ENCODE results near the gene NHEJ1. TPM values are rescaled to one million over a fixed set of nuclear protein-coding genes. Genes with fewer than 3 reads are reported as not detected.

NHEJ1 gene
- total and polyA plus RNA-seq, 9 of the 15 experiments (the other 6 are each of a cell fraction or from before 2014, with no cell fraction given): 9.0 to 23.7 (median 13.9) TPM

GRCh38 chr2:219183151-219183772 is 22.6 kb upstream of the NHEJ1 start:
- Histone ChIP-seq H3K79me2 (ENCODE audit: control insufficient read depth, insufficient read depth, low read length) (peaks cover 21% of the 10 kb centered on the region), H3K9me3 (replicated peaks; ENCODE audit: control insufficient read depth, insufficient read depth, low read depth, low read length) (no peaks in the 10 kb centered on the region), H3K4me2 (ENCODE audit: insufficient read depth, low read length) (no peak overlapping the region), H3K9ac (ENCODE audit: insufficient read depth in 1 of 2, low read depth in 2 of 2, low read length in 2 of 2) (no peak overlapping the region), H4K20me1 (replicated peaks; ENCODE audit: control insufficient read depth, insufficient read depth, low read length) (no peaks in the 10 kb centered on the region), H2AFZ (ENCODE audit: low read depth, low read length) (no peak overlapping the region), H3K4me3 (no peak overlapping the region), H3K4me1 (replicated peaks in 1 of 2; ENCODE audit: control insufficient read depth in 2 of 2, insufficient read depth in 2 of 2, low read length in 2 of 2) (peaks cover 5 to 9% of the 10 kb centered on the region in 2 experiments; a peak in 3 of 5 replicates), H3K36me3 (ENCODE audit: control insufficient read depth, insufficient read depth, low read length) (peaks cover 62% of the 10 kb centered on the region; the same call in 2 of the 3 replicates), H3K27ac (ENCODE audit: extremely low read depth, low read depth, low read length) (no peak overlapping the region), H3K9me1 (ENCODE audit: control insufficient read depth, insufficient read depth, low read length) (no peaks in the 10 kb centered on the region), H3K27me3 (ENCODE audit: control insufficient read depth in 2 of 2, insufficient read depth in 2 of 2, low read length in 2 of 2) (no peaks in the 10 kb centered on the region)
- ChIA-PET CTCF (ENCODE audit: low intra/inter-chr PET ratio) (no interaction called here), POLR2A (interaction anchor here (1.1 to 2.5 kb wide), 2 partner anchors 9 to 23 kb away, joined by 4 to 10 read pairs; no protein-coding TSS in a partner anchor)
- in situ Hi-C loops (cut with MboI) (no loop called here), intact Hi-C loops (cut with micrococcal nuclease) (no loop called here)
- 91% methylated on average over 6 of the region's 6 CpGs for WGBS (ENCODE audit: insufficient coverage, low coverage, missing lambda C conversion rate)
- BruUV-seq (replicated peaks): no TSS peak
- FAIRE-seq (no peak), DNase-seq (ENCODE audit: extremely low read depth in 1 of 4, low spot score in 3 of 4) (no peak), ATAC-seq (no peak)
- TF ChIP-seq ZNF12 (CRISPR knock-in tag; IDR thresholded peaks at IDR 0.05): no peak
- TF ChIP-seq GMEB1 (CRISPR knock-in tag; IDR thresholded peaks at IDR 0.05): no peak
- no peak for TF ChIP-seq CBFB (CRISPR knock-in tag; IDR thresholded peaks at IDR 0.05)
- TF ChIP-seq BRD4 (IDR thresholded peaks at IDR 0.05): no peak

Data from K562 (cell line).